ENCODE data around the gene RSAD1. TPM values are rescaled to one million over a fixed set of nuclear protein-coding genes. Genes with fewer than 3 reads are reported as not detected.
"Not testable (repeated sequence)": the region's sequence is repeated elsewhere in the genome, so short reads cannot be mapped to it uniquely, and the experiment has no call there.

RSAD1 gene
- total RNA-seq, 1 donor from 2014 or later = 33.3 TPM

GRCh38 chr17:50469208-50469605, 9.5 kb upstream of the RSAD1 start:
- ATAC-seq = no peak
- intact Hi-C loops (cut with DNase I) = no loop called here
- no peak for DNase-seq (ENCODE audit: low spot score)

GRCh38 chr17:50469671-50470305, 8.9 kb upstream of the RSAD1 start:
- intact Hi-C loops (cut with DNase I) = no loop called here
- ATAC-seq = no peak
- DNase-seq (ENCODE audit: low spot score) = no peak

- no peak for DNase-seq (ENCODE audit: low spot score)
- ATAC-seq = no peak
- intact Hi-C loops (cut with DNase I) = no loop called here
Measured at GRCh38 chr17:50470426-50470825, 8.2 kb upstream of the RSAD1 start.

GRCh38 chr17:50471009-50471905, 7.4 kb upstream of the RSAD1 start:
- ATAC-seq (no peak), DNase-seq (ENCODE audit: low spot score) (no peak)
- intact Hi-C loops (cut with DNase I) = no loop called here

GRCh38 chr17:50472286-50472685, 6.4 kb upstream of the RSAD1 start:
- intact Hi-C loops (cut with DNase I) = no loop called here
- ATAC-seq (no peak), DNase-seq (ENCODE audit: low spot score) (no peak)

- DNase-seq (ENCODE audit: low spot score); intact Hi-C loops (cut with DNase I); ATAC-seq: not testable (repeated sequence)
Measured at GRCh38 chr17:50472761-50473161, 5.9 kb upstream of the RSAD1 start.

- intact Hi-C loops (cut with DNase I) = no loop called here
- no peak for ATAC-seq
- DNase-seq (ENCODE audit: low spot score) = no peak
Measured at GRCh38 chr17:50473901-50474300, 4.8 kb upstream of the RSAD1 start.

- ATAC-seq (no peak), DNase-seq (ENCODE audit: low spot score) (no peak)
- intact Hi-C loops (cut with DNase I) = no loop called here
Measured at GRCh38 chr17:50474523-50474922, 4.1 kb upstream of the RSAD1 start.

GRCh38 chr17:50475362-50475761, 3.3 kb upstream of the RSAD1 start:
- ATAC-seq = no peak
- no peak for DNase-seq (ENCODE audit: low spot score)
- intact Hi-C loops (cut with DNase I) = no loop called here

- intact Hi-C loops (cut with DNase I); DNase-seq (ENCODE audit: low spot score); ATAC-seq: not testable (repeated sequence)
Measured at GRCh38 chr17:50475775-50476544, 2.7 kb upstream of the RSAD1 start.

- DNase-seq (ENCODE audit: low spot score) = no peak
- no peak for ATAC-seq
- intact Hi-C loops (cut with DNase I) = loop anchor here (1.0 kb wide), 1 partner anchor 62 kb away; no protein-coding TSS in a partner anchor
Measured at GRCh38 chr17:50476545-50477315, 1.9 kb upstream of the RSAD1 start.

- ATAC-seq = no peak
- no peak for DNase-seq (ENCODE audit: low spot score)
- intact Hi-C loops (cut with DNase I) = loop anchor here (1.0 kb wide), 1 partner anchor 60 kb away; no protein-coding TSS in a partner anchor
Measured at GRCh38 chr17:50477976-50478375, 684 bp upstream of the RSAD1 start.

GRCh38 chr17:50479522-50480141, 972 bp downstream of the RSAD1 start:
- intact Hi-C loops (cut with DNase I) = loop anchor here (10.0 kb wide), 1 partner anchor 135 kb away; no protein-coding TSS in a partner anchor
- DNase-seq (ENCODE audit: low spot score) = peak; percentile 81
- peak; percentile 54 for ATAC-seq

- no peak for DNase-seq (ENCODE audit: low spot score)
- intact Hi-C loops (cut with DNase I) = loop anchor here (10.0 kb wide), 1 partner anchor 135 kb away; no protein-coding TSS in a partner anchor
- no peak for ATAC-seq
Measured at GRCh38 chr17:50480142-50480764, 1.6 kb downstream of the RSAD1 start.

GRCh38 chr17:50480854-50481490, 2.3 kb downstream of the RSAD1 start:
- intact Hi-C loops (cut with DNase I) = loop anchor here (10.0 kb wide), 1 partner anchor 134 kb away; no protein-coding TSS in a partner anchor
- ATAC-seq = no peak

GRCh38 chr17:50481648-50482047, 3.0 kb downstream of the RSAD1 start:
- ATAC-seq (no peak), DNase-seq (ENCODE audit: low spot score) (no peak)
- intact Hi-C loops (cut with DNase I) = loop anchor here (10.0 kb wide), 1 partner anchor 133 kb away; no protein-coding TSS in a partner anchor

More at GRCh38 chr17:50480854-50481490, 2.3 kb downstream of the RSAD1 start:
- no peak for DNase-seq (ENCODE audit: low spot score)

GRCh38 chr17:50482110-50482509, 3.5 kb downstream of the RSAD1 start:
- intact Hi-C loops (cut with DNase I) = loop anchor here (10.0 kb wide), 1 partner anchor 133 kb away; no protein-coding TSS in a partner anchor
- ATAC-seq (peak; percentile 0), DNase-seq (ENCODE audit: low spot score) (no peak)
